IPS DF 6.9 (cell line): ENCODE data around the gene ABCA1.
"Not testable (repeated sequence)": the region's sequence is repeated elsewhere in the genome, so short reads cannot be mapped to it uniquely, and the experiment has no call there.

ENCODE experiments used
- DNase-seq: peaks from one replicate; pipeline ENCODE4 v3.0.0-alpha.2; 2013; ENCODE audit warnings: low read depth, low spot score
- H3K27ac ChIP-seq: one replicate; pipeline ENCODE4 v1.5.1; 2013; ENCODE audit warnings: low read length, control low read depth
- H3K27me3 ChIP-seq: 2 replicates; pipeline ENCODE4 v1.6.1; 2013; ENCODE audit warnings: mild to moderate bottlenecking, low read length; ENCODE audit not compliant: control insufficient read depth, insufficient read depth
- H3K36me3 ChIP-seq: 2 replicates; pipeline ENCODE4 v1.6.1; 2013; ENCODE audit warnings: low read length; ENCODE audit not compliant: control insufficient read depth, insufficient read depth
- H3K4me1 ChIP-seq: 2 replicates; pipeline ENCODE4 v1.6.1; 2013; ENCODE audit warnings: low read length; ENCODE audit not compliant: control insufficient read depth, insufficient read depth
- H3K4me3 ChIP-seq: 2 replicates; pipeline ENCODE4 v1.5.1; 2013; ENCODE audit warnings: mild to moderate bottlenecking, low read length
- H3K9me3 ChIP-seq: 2 replicates; pipeline ENCODE4 v1.6.1; 2013; ENCODE audit warnings: low read length, inconsistent platforms; ENCODE audit not compliant: control insufficient read depth, insufficient read depth
- WGBS: extraction: QIAGEN DNeasy Blood & Tissue Kit; methylation state at CpG from one replicate; pipeline ENCODE4 v1.1.7; 2013; ENCODE audit warnings: mixed read lengths, missing lambda C conversion rate; ENCODE audit not compliant: insufficient read length, insufficient coverage; 5-methylcytosine and 5-hydroxymethylcytosine counted together

ABCA1 gene

DNA sequence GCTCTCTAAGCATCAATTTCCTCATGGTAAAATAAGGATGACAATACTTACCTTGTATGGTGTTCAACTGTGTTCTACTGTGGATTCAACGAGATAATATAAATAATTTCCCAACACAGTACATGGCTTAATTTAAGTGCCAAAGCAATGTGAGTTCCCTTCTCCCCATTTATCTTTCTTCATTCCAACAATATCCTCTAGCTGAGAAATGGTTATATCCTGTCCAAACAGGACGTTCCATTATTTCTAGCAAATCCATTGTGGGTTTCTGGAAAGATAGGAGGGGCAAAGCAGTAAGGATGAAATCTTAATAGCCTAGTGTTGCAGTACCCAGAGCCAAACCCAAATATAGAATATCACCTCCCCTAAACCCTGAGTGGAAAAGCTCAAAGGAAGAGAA is 22.0 kb downstream of the ABCA1 start:
- Histone ChIP-seq H3K36me3 (no peaks in the 10 kb centered on the region), H3K4me1 (0 out of 2 replicates have a peak, but pooled peaks cover 2% of the 10 kb centered on the region), H3K27ac (no peak overlapping the region), H3K27me3 (no peaks in the 10 kb centered on the region), H3K4me3 (no peak overlapping the region), H3K9me3 (no peaks in the 10 kb centered on the region)
- no CpG with 5 or more reads among the region's 2 CpGs for whole genome bisulfite sequencing
- DNase-seq: no peak

DNA sequence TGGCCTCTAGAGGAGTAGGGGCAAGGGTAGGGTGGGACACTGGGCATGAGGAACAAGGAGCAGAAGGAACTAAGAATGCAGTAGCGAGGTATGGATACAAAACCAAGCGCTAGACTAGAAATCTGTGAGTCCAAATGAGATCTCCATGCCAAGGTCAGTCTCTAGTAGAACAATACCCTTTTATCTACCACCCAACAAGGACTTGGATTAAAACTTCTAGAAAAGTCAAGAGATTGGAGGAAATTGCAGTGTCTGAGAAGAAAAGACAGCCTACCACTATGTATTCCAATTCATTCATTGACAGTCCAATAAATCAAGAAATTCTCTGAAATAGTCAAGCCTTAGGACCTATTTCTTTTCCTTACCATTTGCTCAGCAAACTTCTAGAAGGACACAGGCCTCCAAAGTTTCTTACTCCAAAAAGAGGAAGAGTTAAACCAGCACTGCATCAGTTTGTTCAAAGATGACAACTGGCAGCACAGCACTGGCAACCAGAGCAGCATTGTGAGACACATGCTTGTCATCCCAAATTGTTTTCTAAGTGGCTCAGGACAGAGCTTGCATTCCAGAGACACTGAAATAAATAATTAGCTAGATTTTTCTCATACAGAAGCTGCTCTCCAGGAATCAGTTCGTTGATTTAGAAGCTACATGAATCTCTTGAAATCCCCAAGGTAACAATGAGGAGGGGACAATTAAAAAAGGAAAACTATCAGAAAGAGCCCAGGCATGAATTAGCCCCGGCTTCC is 22.6 kb downstream of the ABCA1 start:
- Histone ChIP-seq H3K4me3 (no peak overlapping the region), H3K27ac (no peak overlapping the region), H3K4me1 (0 out of 2 replicates have a peak, but pooled peaks cover 2% of the 10 kb centered on the region), H3K9me3 (no peaks in the 10 kb centered on the region), H3K27me3 (no peaks in the 10 kb centered on the region), H3K36me3 (no peaks in the 10 kb centered on the region)
- WGBS: no CpG with 5 or more reads among the region's 4 CpGs
- no peak for DNase-seq

DNA sequence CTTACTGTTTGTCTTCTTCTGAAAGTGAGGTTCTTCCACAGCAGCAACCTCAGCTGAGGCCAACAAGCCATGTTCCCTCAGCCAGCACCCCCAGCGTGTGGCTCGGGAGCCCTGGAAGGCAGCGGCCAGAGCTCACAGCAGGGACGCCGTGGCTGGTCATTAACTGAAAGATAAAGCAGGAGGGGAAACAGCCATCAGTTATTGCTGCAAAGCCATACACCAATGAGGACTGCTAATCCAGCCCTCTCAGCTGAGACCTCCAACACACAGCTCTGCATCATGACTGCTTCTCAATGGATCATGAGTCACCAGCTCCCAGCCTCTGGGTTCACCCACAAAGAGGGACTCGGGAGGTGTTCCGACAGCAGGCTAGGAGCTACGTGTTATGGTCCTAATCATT is 24.3 kb downstream of the ABCA1 start:
- Histone ChIP-seq H3K27me3 (no peaks in the 10 kb centered on the region), H3K36me3 (no peaks in the 10 kb centered on the region), H3K4me3 (no peak overlapping the region), H3K9me3 (no peaks in the 10 kb centered on the region), H3K4me1 (0 out of 2 replicates have a peak, but pooled peaks cover 2% of the 10 kb centered on the region), H3K27ac (no peak overlapping the region)
- no CpG with 5 or more reads among the region's 8 CpGs for WGBS
- no peak for DNase-seq

DNA sequence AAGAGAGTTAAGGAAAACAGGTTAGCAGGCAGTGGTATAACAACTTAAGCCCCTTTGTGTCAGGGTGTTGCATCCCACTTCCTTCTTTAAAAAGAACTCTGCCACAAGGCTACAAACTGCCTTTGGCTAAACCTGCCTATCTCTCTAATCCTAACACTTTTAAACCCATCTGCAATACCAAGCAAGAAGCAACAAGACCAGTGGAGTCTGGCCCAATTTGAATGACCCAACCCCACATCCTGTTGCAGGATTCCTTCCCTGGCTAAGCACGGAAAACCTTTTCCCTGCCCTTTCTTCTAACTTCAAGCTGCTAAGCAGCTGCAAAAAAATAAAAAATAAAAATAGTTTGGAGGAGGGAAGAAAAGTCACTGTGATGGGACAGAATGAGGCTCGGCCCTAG is 27.1 kb downstream of the ABCA1 start:
- Histone ChIP-seq H3K36me3 (no peaks in the 10 kb centered on the region), H3K27ac (no peak overlapping the region), H3K4me3 (no peak overlapping the region), H3K4me1 (0 out of 2 replicates have a peak, but pooled peaks cover 2% of the 10 kb centered on the region), H3K9me3 (no peaks in the 10 kb centered on the region), H3K27me3 (no peaks in the 10 kb centered on the region)
- no peak for DNase-seq
- WGBS: no CpG with 5 or more reads among the region's 2 CpGs

DNA sequence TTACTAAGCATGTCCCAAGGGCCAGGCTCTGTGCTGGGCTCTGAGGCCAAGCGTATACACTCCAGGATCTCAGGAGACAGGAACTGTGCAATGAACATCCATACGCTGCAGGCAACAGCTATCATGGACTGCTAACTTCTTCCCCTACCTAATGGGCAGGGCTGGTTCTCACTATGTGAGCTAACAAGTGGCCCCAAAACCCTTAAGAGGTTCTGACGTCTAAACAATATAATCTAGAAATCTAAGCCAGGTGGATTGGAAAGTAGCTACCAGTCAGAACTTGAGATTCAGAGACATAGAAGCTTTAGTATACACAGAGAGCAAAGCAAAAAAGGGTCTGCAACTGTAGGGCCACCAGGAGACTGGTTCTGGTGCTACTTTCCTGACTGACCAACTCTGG is 27.6 kb downstream of the ABCA1 start:
- Histone ChIP-seq H3K4me3 (no peak overlapping the region), H3K27ac (no peak overlapping the region), H3K4me1 (0 out of 2 replicates have a peak, but pooled peaks cover 2% of the 10 kb centered on the region), H3K9me3 (no peaks in the 10 kb centered on the region), H3K36me3 (no peaks in the 10 kb centered on the region), H3K27me3 (no peaks in the 10 kb centered on the region)
- no CpG with 5 or more reads among the region's 3 CpGs for WGBS
- no peak for DNase-seq

DNA sequence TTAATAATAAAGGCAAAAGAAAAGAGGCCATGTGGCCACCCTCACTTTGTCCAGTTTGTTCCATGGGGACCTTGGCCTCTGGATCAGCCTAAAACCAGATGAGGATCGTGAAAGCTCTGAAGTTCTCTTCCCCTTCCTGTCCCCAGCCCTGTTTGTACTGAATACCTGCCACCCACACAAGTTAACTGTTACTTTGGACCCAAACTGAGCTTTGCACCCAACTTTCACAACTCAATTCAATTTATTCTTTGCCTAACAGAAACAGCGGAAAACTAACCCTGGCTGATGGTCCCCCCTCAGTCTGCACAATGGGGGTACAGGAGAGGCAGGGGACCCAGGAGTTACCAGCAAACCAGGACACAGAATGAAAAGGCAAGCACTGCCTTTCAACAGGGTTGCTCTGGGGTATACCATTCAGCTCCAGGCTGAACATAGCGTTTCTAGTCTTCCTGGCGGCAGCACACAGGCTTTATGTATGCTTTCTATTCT is 28.2 kb downstream of the ABCA1 start:
- WGBS: no CpG with 5 or more reads among the region's 4 CpGs
- no peaks in the 10 kb centered on the region for H3K36me3 ChIP-seq
- 0 out of 2 replicates have a peak, but pooled peaks cover 2% of the 10 kb centered on the region for H3K4me1 ChIP-seq
- H3K27me3 ChIP-seq: no peaks in the 10 kb centered on the region
- H3K9me3 ChIP-seq: no peaks in the 10 kb centered on the region
- no peak for DNase-seq
- H3K4me3 ChIP-seq: no peak overlapping the region
- H3K27ac ChIP-seq: no peak overlapping the region

DNA sequence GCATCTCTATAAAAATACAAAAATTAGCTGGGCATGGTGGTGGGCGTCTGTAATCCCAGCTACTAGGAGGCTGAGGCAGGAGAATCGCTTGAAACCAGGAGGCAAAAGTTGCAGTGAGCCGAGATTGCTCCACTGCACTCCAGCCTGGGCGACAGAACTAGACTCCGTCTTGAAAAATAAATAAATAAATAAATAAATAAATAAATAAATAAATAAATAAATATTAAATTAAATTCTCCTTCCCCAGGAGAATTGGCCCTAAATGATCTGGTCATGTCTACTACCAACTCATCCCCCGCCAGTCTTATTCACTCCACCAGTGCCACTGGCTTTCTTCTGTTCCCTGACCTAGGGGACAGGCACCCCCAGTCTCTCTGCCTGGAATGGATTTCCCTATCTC is 29.6 kb downstream of the ABCA1 start:
- H3K9me3 ChIP-seq, H3K27ac ChIP-seq, H3K27me3 ChIP-seq, H3K4me3 ChIP-seq, H3K36me3 ChIP-seq, H3K4me1 ChIP-seq, DNase-seq: not testable (repeated sequence)
- WGBS: no CpG with 5 or more reads among the region's 6 CpGs

DNA sequence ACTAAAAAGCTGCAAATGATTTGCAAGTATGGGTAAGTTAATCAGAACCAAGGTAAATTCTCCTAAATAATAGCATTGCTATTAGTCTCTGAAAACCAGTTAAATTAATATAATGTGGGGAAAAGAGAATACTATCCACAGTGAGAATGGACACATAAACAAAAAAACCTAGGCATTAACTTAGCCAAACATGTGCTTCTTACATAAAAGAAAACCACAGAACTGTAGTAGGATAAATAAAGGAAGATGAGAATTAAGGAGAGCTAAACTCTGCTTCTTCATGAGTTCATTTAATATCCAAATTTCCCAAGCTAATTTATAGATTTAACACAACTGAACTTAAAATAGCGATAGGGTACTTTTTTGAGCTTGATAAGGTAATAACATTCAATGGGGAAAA is 31.8 kb downstream of the ABCA1 start:
- H3K27ac ChIP-seq: no peak overlapping the region
- H3K4me1 ChIP-seq: no peaks in the 10 kb centered on the region
- H3K4me3 ChIP-seq: no peak overlapping the region
- WGBS: no CpG with 5 or more reads among the region's 1 CpG
- H3K27me3 ChIP-seq: no peaks in the 10 kb centered on the region
- H3K36me3 ChIP-seq: no peaks in the 10 kb centered on the region
- DNase-seq: no peak
- no peaks in the 10 kb centered on the region for H3K9me3 ChIP-seq

DNA sequence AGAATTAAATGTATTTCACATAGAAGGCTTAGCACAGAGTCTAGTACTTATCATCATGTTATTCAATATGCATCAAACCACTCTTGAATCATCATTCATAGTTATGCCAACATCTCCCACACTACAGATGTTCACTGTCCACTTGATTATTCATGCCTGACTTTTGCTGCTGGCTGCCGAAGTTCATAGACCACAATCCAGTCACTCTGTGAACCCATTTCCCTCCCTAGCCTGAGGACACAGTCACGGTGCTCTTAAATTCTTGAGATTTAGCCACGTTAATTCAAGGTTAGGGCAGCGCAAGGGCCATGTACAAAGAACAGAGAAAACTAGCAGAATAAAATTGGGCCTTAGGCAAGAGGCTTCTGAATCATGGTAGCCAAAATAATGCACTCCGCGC is 32.4 kb downstream of the ABCA1 start:
- DNase-seq: no peak
- no peak overlapping the region for H3K27ac ChIP-seq

DNA sequence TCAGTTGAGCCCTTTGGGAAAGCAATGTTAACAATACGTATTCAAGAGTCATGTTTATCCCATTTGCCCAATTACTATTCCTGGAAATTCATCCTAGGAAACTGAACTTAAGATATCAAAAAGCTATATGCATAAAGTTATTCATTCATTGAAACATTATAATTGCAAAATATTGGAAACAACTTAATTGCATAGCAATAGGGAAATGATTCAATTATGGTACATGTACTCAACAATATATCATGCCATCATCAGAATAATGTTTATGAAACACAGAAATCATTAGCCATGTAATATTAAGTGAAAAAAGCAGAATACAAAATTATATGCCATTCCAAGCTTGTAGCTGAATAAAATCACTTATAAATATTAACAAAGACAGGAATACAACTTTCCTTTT is 35.3 kb downstream of the ABCA1 start:
- H3K27me3 ChIP-seq: no peaks in the 10 kb centered on the region
- no peak overlapping the region for H3K27ac ChIP-seq
- no CpG with 5 or more reads among the region's 1 CpG for WGBS
- peaks cover 3% of the 10 kb centered on the region; the same call in 1 of the 2 replicates for H3K4me1 ChIP-seq
- H3K36me3 ChIP-seq: no peaks in the 10 kb centered on the region
- H3K4me3 ChIP-seq: no peak overlapping the region
- DNase-seq: no peak
- H3K9me3 ChIP-seq: no peaks in the 10 kb centered on the region

More for the DNA sequence above, 32.4 kb downstream of the ABCA1 start:
- WGBS: no CpG with 5 or more reads among the region's 6 CpGs
- Histone ChIP-seq H3K9me3 (no peaks in the 10 kb centered on the region), H3K27me3 (no peaks in the 10 kb centered on the region), H3K4me3 (no peak overlapping the region), H3K36me3 (no peaks in the 10 kb centered on the region), H3K4me1 (no peaks in the 10 kb centered on the region)

DNA sequence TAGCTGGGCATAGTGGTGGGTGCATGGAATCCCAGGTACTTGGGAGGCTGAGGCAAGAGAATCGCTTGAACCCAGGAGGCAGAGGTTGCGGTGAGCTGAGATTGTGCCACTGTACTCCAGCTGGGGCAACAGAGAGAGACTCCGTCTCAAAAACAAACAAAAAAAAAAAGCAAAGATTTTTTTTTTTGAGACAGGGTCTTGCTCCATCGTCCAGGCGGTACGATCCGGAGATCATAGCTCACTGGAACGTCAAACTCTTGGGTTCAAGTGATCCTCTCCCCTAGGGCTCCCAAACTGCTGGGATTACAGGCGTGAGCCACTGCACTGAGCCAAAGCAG is 37.6 kb downstream of the ABCA1 start:
- no CpG with 5 or more reads among the region's 9 CpGs for WGBS
- Histone ChIP-seq H3K36me3 (no peaks in the 10 kb centered on the region), H3K27me3 (no peaks in the 10 kb centered on the region), H3K4me3 (no peak overlapping the region), H3K27ac (no peak overlapping the region), H3K9me3 (no peaks in the 10 kb centered on the region), H3K4me1 (peaks cover 3% of the 10 kb centered on the region; the same call in 1 of the 2 replicates)
- DNase-seq: no peak
